MCF 10A (cell line): ENCODE results near the gene DGCR2. TPM values are rescaled to one million over a fixed set of nuclear protein-coding genes. Genes with fewer than 3 reads are reported as not detected.

Source experiments
- BruUV-seq: library from RNA; stranded (reverse); fragments of 400-500 nt; replicated peaks from 2 replicates; lab custom pipeline; 2021; lab: Mats Ljungman, UMichigan
- CTCF ChIA-PET: fragments of 300-600 bp; sonication (Branson Sonifier 250); formaldehyde crosslinking; extraction: SDS; loops from one replicate; lab custom pipeline; 2021; ENCODE audit warnings: antibody characterized with exemption, inconsistent platforms; lab: Yijun Ruan, JAX
- POLR2A ChIA-PET: fragments of 300-600, 350-650 bp; sonication (Branson Sonifier 250); formaldehyde crosslinking; extraction: SDS; loops from one replicate; lab custom pipeline; 2020; ENCODE audit warnings: antibody characterized with exemption, inconsistent platforms; lab: Yijun Ruan, JAX
- DNase-seq: peaks from one replicate; pipeline ENCODE4 v3.0.0-alpha.2; 2018; ENCODE audit not compliant: unreplicated experiment
- H3K27ac Mint-ChIP-seq: one replicate; pipeline ENCODE4 v1.8.0; 2022; ENCODE audit warnings: mild to moderate bottlenecking, low read depth, mixed read lengths; ENCODE audit not compliant: unreplicated experiment
- H3K27me3 Mint-ChIP-seq: one replicate; pipeline ENCODE4 v1.8.0; 2022; ENCODE audit warnings: mixed read lengths; ENCODE audit not compliant: insufficient read depth, unreplicated experiment
- H3K36me3 Mint-ChIP-seq: one replicate; pipeline ENCODE4 v1.8.0; 2022; ENCODE audit warnings: mild to moderate bottlenecking, moderate library complexity, mixed read lengths; ENCODE audit not compliant: insufficient read depth, unreplicated experiment
- H3K4me1 Mint-ChIP-seq: one replicate; pipeline ENCODE4 v1.8.0; 2022; ENCODE audit warnings: mixed read lengths; ENCODE audit not compliant: insufficient read depth, unreplicated experiment
- H3K4me3 Mint-ChIP-seq: one replicate; pipeline ENCODE4 v1.8.0; 2022; ENCODE audit warnings: mild to moderate bottlenecking, moderate library complexity, mixed read lengths; ENCODE audit not compliant: unreplicated experiment
- H3K9me3 Mint-ChIP-seq: one replicate; pipeline ENCODE4 v1.8.0; 2022; ENCODE audit warnings: mixed read lengths; ENCODE audit not compliant: unreplicated experiment
- CTCF ChIP-seq: fragments of 200-600 bp; IDR thresholded peaks from one replicate; pipeline ENCODE4 v1.8.0; 2022; ENCODE audit warnings: antibody characterized with exemption, mild to moderate bottlenecking; ENCODE audit not compliant: unreplicated experiment
- intact Hi-C: fragments of 100-400 bp; cut with micrococcal nuclease; formaldehyde crosslinking; loops from 2 replicates; pipeline ENCODE4 v1.14.1; 2022
- total RNA-seq: library from RNA; stranded (reverse); gene quantifications from 2 replicates; pipeline ENCODE4 v1.2.3, GENCODE V29; 2022

Gene DGCR2
- total RNA-seq, 1 experiment from 2014 or later: 41.2 TPM

GRCh38 chr22:19134176-19134831 is 12.1 kb upstream of the DGCR2 start:
- Mint-ChIP-seq H3K4me1 (peaks cover 8% of the 10 kb centered on the region), H3K9me3 (no peaks in the 10 kb centered on the region), H3K4me3 (no peak overlapping the region), H3K27ac (no peak overlapping the region), H3K36me3 (peaks cover 39% of the 10 kb centered on the region), H3K27me3 (no peaks in the 10 kb centered on the region)
- BruUV-seq: no TSS peak
- intact Hi-C loops: no loop called here
- no peak for DNase-seq
- no peak for TF ChIP-seq CTCF
- ChIA-PET POLR2A (interaction anchor here (0.6 to 1.7 kb wide), 4 partner anchors 9 to 80 kb away, joined by 3 to 5 read pairs (median 4); partner anchors contain the start of genes DGCR2 and ESS2), CTCF (interaction anchor here (1.4 kb wide), 1 partner anchor 10 kb away, joined by 5 read pairs; the partner anchor contains the start of gene ESS2)

GRCh38 chr22:19133561-19133960 is 11.3 kb upstream of the DGCR2 start:
- Mint-ChIP-seq H3K4me1 (peaks cover 11% of the 10 kb centered on the region), H3K36me3 (peaks cover 31% of the 10 kb centered on the region), H3K27ac (no peak overlapping the region), H3K4me3 (no peak overlapping the region), H3K9me3 (no peaks in the 10 kb centered on the region), H3K27me3 (no peaks in the 10 kb centered on the region)
- BruUV-seq: no TSS peak
- POLR2A ChIA-PET: interaction anchor here (0.6 to 1.7 kb wide), 3 partner anchors 11 to 81 kb away, joined by 3 to 5 read pairs (median 4); partner anchors contain the start of genes DGCR2 and ESS2
- no peak for TF ChIP-seq CTCF
- DNase-seq: no peak
- CTCF ChIA-PET: interaction anchor here (1.4 kb wide), 1 partner anchor 11 kb away, joined by 5 read pairs; the partner anchor contains the start of gene ESS2
- intact Hi-C loops: no loop called here

- Mint-ChIP-seq H3K27ac (no peak overlapping the region), H3K9me3 (no peaks in the 10 kb centered on the region), H3K4me1 (peaks cover 11% of the 10 kb centered on the region), H3K4me3 (no peak overlapping the region), H3K36me3 (peaks cover 30% of the 10 kb centered on the region), H3K27me3 (no peaks in the 10 kb centered on the region)
- ChIA-PET CTCF (interaction anchor here (0.5 to 1.4 kb wide), 2 partner anchors 12 to 356 kb away, joined by 3 to 5 read pairs; partner anchors contain the start of gene ESS2), POLR2A (interaction anchor here (0.8 kb wide), 1 partner anchor 10 kb away, joined by 4 read pairs; the partner anchor contains the start of gene DGCR2)
- no TSS peak for BruUV-seq
- no peak for DNase-seq
- intact Hi-C loops: no loop called here
- no peak for TF ChIP-seq CTCF
These were observed 10.6 kb upstream of the DGCR2 start for GRCh38 chr22:19132693-19133400.

- TF ChIP-seq CTCF: no peak
- POLR2A ChIA-PET: no interaction called here
- Mint-ChIP-seq H3K27ac (no peak overlapping the region), H3K36me3 (peaks cover 30% of the 10 kb centered on the region), H3K27me3 (no peaks in the 10 kb centered on the region), H3K4me3 (no peak overlapping the region), H3K4me1 (peaks cover 11% of the 10 kb centered on the region), H3K9me3 (no peaks in the 10 kb centered on the region)
- CTCF ChIA-PET: interaction anchor here (1.4 kb wide), 1 partner anchor 13 kb away, joined by 6 read pairs; the partner anchor contains the start of gene ESS2
- DNase-seq: no peak
- intact Hi-C loops: no loop called here
- BruUV-seq: no TSS peak
These were observed 9.9 kb upstream of the DGCR2 start for GRCh38 chr22:19132153-19132552.
